ENCODE results near the gene ADSS1. TPM values are rescaled to one million over a fixed set of nuclear protein-coding genes. Genes with fewer than 3 reads are reported as not detected.

ADSS1 gene
- total RNA-seq, 1 experiment from 2014 or later = 0.52 TPM

DNA sequence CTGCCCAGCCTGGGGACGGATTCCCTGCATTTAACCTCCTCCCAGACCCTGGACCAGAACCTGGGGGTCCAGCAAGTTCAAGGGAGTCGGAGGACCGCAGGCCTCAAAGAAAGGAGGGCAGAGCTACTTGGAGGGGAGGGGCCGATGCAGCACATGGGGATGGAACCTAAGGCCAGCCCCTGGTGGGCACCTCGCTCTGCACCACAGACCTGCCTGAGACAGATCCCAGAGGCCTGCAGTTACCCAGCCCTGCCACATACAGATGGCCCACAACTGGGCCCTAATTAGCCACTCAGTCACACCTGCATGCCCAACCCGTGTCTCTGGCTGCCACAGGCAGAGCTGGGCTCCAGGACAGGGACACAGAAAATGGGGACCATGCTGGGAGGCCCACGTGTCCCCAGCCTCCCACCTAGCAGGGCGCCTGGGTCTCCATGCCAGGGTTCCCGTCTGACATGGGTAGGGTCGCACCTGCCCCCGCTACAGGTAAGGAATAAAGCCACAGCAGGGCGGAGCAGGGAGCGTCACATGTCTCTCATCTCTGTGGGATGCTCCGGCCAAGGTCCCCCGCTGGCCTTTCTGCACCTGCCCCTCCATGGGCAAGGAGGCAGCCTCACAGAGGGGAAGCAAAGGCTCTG is 54.8 kb downstream of the ADSS1 start:
- Histone ChIP-seq H3K27ac (ENCODE audit: low read depth, low read length, poor library complexity, severe bottlenecking) (no peak overlapping the region), H3K4me3 (ENCODE audit: low read depth, low read length, poor library complexity, severe bottlenecking) (no peak overlapping the region), H3K9me3 (ENCODE audit: low read depth, low read length, poor library complexity, severe bottlenecking) (no peaks in the 10 kb centered on the region), H3K36me3 (ENCODE audit: insufficient read depth, low read length, poor library complexity, severe bottlenecking) (peaks cover 20% of the 10 kb centered on the region), H3K4me1 (ENCODE audit: insufficient read depth, low read length, poor library complexity, severe bottlenecking) (no peaks in the 10 kb centered on the region), H3K27me3 (replicated peaks; ENCODE audit: insufficient read depth, low read depth, low read length, poor library complexity) (no peaks in the 10 kb centered on the region)
- no peak for DNase-seq (ENCODE audit: low spot score)
- intact Hi-C loops (cut with micrococcal nuclease; ENCODE audit: unreplicated experiment) = no loop called here
- BruUV-seq (replicated peaks) = no TSS peak
- TF ChIP-seq EZH2 (IDR thresholded peaks at IDR 0.05; ENCODE audit: borderline replicate concordance, low read depth, low read length, poor library complexity, severe bottlenecking) = no peak
- TF ChIP-seq, protein P1, sequence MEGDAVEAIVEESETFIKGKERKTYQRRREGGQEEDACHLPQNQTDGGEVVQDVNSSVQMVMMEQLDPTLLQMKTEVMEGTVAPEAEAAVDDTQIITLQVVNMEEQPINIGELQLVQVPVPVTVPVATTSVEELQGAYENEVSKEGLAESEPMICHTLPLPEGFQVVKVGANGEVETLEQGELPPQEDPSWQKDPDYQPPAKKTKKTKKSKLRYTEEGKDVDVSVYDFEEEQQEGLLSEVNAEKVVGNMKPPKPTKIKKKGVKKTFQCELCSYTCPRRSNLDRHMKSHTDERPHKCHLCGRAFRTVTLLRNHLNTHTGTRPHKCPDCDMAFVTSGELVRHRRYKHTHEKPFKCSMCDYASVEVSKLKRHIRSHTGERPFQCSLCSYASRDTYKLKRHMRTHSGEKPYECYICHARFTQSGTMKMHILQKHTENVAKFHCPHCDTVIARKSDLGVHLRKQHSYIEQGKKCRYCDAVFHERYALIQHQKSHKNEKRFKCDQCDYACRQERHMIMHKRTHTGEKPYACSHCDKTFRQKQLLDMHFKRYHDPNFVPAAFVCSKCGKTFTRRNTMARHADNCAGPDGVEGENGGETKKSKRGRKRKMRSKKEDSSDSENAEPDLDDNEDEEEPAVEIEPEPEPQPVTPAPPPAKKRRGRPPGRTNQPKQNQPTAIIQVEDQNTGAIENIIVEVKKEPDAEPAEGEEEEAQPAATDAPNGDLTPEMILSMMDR (conservative IDR thresholded peaks at IDR 0.05; ENCODE audit: low read depth, low read length) = no peak
- POLR2A ChIA-PET (ENCODE audit: low non-redundant PET) = interaction anchor here (1.0 kb wide), 1 partner anchor 11 kb away, joined by 3 read pairs; no protein-coding TSS in a partner anchor
- CTCF ChIA-PET = no interaction called here

GRCh38 chr14:104779776-104780512 is 55.9 kb downstream of the ADSS1 start:
- Histone ChIP-seq H3K4me1 (ENCODE audit: insufficient read depth, low read length, poor library complexity, severe bottlenecking) (no peaks in the 10 kb centered on the region), H3K27me3 (replicated peaks; ENCODE audit: insufficient read depth, low read depth, low read length, poor library complexity) (no peaks in the 10 kb centered on the region), H3K36me3 (ENCODE audit: insufficient read depth, low read length, poor library complexity, severe bottlenecking) (peaks cover 14% of the 10 kb centered on the region), H3K27ac (ENCODE audit: low read depth, low read length, poor library complexity, severe bottlenecking) (no peak overlapping the region), H3K9me3 (ENCODE audit: low read depth, low read length, poor library complexity, severe bottlenecking) (no peaks in the 10 kb centered on the region), H3K4me3 (ENCODE audit: low read depth, low read length, poor library complexity, severe bottlenecking) (no peak overlapping the region)
- ChIA-PET CTCF (interaction anchor here (0.7 kb wide), 1 partner anchor 9 kb away, joined by 3 read pairs; no protein-coding TSS in a partner anchor), POLR2A (ENCODE audit: low non-redundant PET) (interaction anchor here (1.0 kb wide), 1 partner anchor 10 kb away, joined by 3 read pairs; no protein-coding TSS in a partner anchor)
- intact Hi-C loops (cut with micrococcal nuclease; ENCODE audit: unreplicated experiment) = no loop called here
- no peak for TF ChIP-seq EZH2 (IDR thresholded peaks at IDR 0.05; ENCODE audit: borderline replicate concordance, low read depth, low read length, poor library complexity, severe bottlenecking)
- TF ChIP-seq, protein P1 (conservative IDR thresholded peaks at IDR 0.05; ENCODE audit: low read depth, low read length) = no peak
- no TSS peak for BruUV-seq (replicated peaks)
- no peak for DNase-seq (ENCODE audit: low spot score)

GRCh38 chr14:104780513-104781030 is 56.5 kb downstream of the ADSS1 start:
- ChIA-PET POLR2A (ENCODE audit: low non-redundant PET) (no interaction called here), CTCF (interaction anchor here (0.7 kb wide), 1 partner anchor 10 kb away, joined by 3 read pairs; no protein-coding TSS in a partner anchor)
- Histone ChIP-seq H3K36me3 (ENCODE audit: insufficient read depth, low read length, poor library complexity, severe bottlenecking) (peaks cover 12% of the 10 kb centered on the region), H3K4me1 (ENCODE audit: insufficient read depth, low read length, poor library complexity, severe bottlenecking) (no peaks in the 10 kb centered on the region), H3K27me3 (replicated peaks; ENCODE audit: insufficient read depth, low read depth, low read length, poor library complexity) (no peaks in the 10 kb centered on the region), H3K9me3 (ENCODE audit: low read depth, low read length, poor library complexity, severe bottlenecking) (no peaks in the 10 kb centered on the region), H3K27ac (ENCODE audit: low read depth, low read length, poor library complexity, severe bottlenecking) (no peak overlapping the region), H3K4me3 (ENCODE audit: low read depth, low read length, poor library complexity, severe bottlenecking) (no peak overlapping the region)
- no TSS peak for BruUV-seq (replicated peaks)
- intact Hi-C loops (cut with micrococcal nuclease; ENCODE audit: unreplicated experiment) = no loop called here
- DNase-seq (ENCODE audit: low spot score) = no peak
- TF ChIP-seq, protein P1 (conservative IDR thresholded peaks at IDR 0.05; ENCODE audit: low read depth, low read length) = no peak
- no peak for TF ChIP-seq EZH2 (IDR thresholded peaks at IDR 0.05; ENCODE audit: borderline replicate concordance, low read depth, low read length, poor library complexity, severe bottlenecking)
